ENCODE measurements around the gene CGNL1.

CGNL1 gene

DNA sequence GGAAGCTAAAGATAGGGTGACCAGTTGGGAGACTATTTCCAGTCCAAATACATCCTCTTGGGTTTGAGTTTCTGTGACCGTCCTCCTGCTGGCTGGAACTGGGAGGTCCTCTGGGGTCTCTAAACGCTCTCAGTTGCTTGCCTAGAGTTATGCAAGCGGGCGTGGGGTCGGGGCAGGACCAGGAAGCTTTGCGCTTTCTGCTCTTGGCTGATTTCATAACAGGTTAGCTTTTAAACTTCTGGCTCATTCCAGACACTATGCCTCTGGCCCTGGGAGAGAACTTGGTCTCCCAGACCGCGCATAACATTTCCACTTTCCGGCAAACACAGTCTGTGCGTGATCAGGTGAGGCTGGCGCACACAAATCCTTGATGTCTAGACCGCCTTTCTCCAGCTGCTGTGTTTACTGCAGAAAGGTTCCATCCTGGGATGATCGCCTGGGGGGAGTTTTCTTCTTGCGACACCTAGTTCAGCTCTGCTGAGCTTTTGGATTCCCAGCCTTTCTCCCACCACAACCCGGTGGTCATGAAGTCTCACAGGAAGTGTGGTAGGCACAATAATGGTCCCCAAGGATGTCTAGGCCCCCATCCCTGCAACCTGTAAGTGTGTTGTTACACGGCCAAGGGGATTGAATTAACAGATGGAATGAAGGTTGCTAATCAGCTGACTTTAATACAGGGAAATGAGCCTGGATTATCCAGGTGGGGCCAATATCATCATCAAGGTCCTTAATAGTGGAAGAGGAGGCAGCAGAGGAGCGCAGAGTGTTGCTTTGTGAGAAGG lies 23.6 kb upstream of the CGNL1 start:
- DNase-seq: no peak

DNA sequence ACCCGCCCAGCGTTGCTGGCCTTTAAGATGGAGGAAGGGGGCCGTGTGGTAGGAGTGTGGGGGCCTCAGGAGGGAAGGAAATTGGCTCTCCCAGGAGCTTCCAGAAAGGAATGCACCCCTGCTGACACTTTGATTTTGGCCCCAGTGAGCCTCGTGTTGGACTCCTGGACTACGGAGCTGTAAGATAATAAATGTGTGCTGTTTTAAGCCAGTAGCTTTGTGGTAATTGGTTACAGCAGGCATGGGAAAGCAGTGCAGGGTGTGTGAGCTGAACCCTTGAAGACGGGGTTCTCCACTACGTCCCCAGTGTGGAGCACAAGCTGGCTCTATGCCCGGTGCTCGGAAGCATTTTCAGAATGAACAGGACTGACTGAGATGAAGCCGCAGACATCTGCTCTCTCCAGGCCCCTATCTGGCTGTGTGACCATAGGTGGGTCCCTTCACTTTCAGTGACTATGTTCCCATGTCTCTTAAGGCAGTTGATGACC lies 22.9 kb upstream of the CGNL1 start:
- no peak for DNase-seq

DNA sequence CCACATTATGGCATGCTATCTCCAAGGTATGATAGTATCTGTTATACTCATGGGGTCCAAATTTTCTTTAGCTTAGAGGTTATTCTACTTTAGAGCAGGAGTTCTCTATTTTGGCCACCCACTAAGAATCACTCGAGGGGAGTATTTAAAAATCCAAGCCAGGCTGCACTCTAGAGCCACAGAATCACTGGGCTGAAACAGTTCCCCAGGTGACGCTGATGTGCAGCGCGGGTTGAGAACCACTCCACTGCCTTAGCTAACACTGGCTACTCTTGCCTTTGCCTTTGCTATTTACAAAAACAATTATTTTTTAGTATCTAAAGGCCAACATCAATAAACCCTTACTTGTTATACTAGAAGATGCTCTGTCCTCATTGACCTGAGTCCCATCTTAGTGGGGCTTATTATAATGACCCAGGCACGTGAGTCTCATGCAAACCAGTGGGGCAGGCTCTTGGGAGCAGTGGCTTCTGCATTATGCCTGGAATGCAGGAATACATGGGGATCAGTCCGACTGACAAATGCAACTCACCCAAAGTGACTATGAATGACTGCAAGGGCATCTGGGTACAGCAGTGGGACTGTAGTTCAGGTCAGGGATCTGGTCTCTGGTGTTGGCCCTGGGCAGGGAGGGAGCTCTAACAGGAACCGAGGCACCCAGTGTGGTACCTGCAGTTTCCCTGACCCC lies 21.7 kb upstream of the CGNL1 start:
- DNase-seq: no peak

DNA sequence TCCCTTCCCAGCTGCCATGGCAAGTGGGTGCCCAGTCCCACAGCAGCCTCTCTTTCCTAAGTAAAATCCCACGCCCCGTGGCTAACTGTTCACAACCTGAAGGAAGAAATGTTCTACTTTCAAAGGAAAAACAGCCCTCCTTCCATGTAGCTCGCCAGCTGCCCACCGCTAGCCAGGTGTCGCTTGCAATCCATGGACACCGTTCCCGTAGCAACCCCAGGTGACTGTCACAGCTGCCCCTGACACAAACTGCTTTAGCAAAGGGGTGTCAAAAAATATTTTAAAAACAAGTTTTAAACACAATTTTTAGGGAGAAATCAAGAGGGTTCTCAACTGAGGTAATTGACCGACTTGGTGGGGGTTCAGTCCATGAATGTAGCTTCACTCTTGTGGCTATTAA lies 21.0 kb upstream of the CGNL1 start:
- no peak for DNase-seq

DNA sequence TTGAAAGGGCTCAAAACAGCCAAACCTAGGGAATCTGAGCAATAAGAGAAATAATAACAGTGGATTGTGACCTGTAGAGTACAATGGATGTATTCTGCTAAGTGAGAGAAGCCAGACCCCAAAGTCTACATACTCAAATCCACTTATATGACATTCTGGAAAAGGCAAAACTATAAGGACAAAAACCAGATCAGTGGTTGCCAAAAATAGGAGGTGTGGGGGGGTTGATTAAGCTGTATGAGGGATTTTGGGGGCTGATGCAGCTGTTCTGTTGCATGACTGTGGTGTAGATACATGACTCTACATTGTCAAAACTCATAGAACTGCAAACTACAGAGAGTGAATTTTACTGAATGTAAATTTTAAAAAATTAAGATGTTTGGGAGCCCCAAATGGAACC lies 20.1 kb upstream of the CGNL1 start:
- no peak for DNase-seq

DNA sequence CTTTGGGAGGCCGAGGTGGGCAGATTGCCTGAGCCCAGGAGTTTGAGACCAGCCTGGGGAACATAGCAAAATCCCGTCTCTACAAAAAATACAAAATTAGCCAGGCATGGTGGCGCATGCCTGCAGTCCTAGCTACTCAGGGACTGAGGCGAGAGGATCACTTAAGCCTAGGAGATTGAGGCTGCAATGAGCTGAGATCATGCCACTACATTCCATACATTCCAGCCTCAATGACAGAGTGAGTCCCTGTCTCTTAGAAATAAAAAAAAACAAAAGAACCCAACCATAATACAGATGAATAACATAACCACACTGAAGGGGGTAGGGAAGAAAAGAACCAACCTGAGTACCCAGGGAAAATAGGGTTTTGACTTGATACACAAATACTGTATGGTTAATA lies 19.7 kb upstream of the CGNL1 start:
- DNase-seq: no peak

DNA sequence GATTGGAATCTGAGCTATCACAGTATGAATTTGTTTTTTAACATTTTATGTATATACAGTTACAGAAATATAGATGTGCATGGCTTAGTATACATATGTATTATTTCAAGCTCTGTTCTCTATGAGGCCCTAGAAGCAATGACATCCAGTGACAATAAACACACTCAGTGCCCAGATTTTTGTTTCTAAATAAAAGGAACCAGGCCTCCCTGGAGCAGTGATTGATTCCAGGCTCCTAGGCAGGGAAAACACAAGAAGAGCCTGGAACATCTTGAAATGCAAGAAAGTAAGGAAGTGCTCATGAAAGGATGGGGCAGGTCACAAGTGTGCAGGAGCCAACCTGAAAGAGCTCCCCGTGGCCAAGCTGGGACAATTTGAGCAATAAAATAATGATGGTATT lies 18.5 kb upstream of the CGNL1 start:
- no peak for DNase-seq

DNA sequence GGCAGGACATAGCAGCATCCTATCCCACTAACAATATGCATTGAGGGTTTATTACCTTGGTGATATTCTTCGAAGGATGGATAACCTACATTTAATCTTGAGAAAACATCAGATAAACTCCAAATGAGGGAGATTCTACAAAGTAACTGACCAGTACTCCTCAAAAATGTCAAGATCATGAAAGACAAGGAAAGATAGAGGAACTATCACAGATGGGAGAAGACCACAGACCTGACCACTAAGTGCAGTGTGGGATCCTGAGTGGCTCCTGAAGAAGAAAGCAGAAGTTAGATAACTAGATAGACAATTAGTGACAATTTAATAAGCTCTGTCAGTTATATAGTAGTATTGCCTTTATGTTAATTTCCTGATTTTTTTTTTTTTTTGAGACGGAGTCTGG lies 17.7 kb upstream of the CGNL1 start:
- no peak for DNase-seq

DNA sequence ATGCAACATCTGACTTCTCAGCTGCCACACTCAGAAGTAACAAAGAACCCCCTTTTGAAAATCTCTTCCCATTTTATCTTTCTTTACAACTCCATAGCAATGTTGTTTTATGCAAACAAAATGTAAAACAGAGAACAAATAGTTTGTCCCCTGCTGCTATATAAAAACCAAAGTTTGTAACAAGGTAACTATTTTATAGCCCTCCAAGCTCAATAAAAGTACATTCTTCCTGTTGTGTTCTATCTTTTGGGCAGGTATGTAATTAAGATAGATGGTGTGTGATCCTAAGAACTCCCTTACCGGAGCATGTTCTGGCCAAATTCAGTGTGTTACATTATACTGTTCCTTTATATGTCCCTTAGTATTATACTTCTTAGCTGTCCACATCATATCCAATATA lies 12.6 kb upstream of the CGNL1 start:
- no peak for DNase-seq

DNA sequence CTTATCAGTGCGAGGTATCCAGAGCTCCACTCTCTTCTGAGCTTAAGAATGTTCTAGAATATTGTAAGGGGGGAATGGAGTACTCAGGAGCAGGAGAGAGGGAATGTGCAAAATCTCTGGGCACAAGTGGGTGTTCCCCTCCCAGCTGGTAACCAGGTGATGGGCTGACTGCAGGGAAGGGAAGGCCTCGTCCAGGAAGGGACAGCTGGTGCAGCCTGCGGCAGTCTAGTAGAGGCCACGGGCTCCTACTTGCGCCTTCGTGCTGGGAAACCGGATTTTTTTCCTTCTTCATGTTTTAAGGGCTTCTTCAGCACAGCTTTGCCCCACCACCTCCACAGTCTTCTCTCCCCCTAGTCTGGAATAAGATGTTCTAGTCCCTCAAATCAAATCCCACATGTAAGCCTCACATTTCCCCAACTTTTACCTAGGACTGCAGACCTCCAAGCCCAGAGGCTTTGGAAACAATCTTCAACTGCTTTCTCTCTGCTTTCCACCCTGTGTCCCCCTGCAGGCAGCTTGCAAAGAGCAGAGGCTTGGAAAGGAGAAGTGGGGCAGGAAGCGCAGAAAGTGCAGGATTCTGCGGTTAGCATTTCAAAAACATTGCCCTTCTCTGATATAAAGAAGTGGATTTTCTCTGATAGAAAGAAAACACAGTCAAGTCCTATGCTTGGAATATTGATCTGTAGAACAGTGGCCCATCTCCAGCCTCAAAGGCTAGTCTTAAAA lies 11.9 kb upstream of the CGNL1 start:
- no peak for DNase-seq

DNA sequence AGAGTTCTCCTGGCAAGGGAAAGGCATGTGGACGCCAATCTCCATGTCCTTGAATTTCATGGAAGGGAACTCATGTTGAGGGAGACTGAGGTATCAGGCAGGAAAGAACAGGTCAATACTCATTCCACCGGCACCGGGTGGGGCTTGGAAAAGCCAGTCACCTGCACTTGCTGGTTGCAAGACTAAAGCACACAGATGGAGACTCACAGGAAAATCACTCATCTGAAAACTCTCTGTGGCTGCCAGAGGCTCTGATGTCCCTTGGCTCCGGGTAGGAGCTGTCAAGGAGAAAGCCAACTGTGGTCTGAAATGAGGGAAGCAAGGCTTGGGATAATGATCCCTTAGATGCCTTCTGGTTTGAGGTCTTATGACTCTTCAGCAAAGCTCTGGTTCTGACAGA lies 8.7 kb upstream of the CGNL1 start:
- no peak for DNase-seq

DNA sequence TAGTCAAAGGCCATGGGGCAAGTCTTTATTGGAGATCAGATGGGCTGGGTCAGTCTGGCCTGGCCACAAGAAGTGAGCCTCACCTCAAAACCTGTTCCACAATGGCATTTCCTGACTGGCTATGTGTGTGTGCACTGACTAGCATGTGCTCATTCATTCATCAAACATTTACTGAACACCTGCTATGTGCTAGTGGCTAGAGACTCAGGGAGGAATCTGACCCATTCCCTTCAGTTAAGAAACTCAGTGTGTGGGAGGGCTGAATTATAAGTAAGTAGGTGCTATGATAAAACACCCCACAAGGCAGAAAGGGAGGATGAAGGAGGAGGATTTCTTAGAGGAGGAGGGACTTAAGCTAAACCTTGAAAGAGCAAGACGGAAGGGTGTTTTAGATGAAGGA lies 5.4 kb upstream of the CGNL1 start:
- no peak for DNase-seq

DNA sequence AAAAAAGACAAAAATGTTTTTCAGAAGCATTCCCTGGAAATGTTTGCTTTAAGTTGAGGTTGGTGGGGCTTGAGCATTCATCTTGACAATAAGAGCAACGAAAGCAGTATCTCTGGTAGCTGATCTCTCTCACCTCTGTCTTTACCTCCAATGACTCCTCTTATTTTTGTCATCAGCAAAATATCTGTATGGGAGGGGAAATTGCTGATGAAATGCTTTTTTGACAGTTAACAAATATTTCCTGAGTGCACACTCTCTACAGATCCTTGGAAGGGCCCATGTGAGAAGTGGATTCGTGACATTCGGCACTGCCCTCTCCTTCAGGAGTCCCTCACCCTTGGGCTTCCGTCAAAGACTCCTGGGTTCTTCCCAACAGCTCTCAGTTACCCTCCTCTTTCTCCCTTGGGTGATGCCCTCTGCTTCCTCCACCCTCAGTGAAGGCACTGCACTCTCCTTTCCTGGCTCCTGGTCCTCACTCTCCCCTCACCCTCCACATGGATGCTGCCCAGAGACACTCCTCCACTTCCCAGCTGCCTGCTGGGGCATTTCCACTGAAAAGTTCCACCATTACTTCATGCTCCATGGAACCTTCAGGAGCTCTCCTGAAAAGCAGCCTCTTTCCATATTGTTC lies 2.9 kb upstream of the CGNL1 start:
- DNase-seq: no peak

DNA sequence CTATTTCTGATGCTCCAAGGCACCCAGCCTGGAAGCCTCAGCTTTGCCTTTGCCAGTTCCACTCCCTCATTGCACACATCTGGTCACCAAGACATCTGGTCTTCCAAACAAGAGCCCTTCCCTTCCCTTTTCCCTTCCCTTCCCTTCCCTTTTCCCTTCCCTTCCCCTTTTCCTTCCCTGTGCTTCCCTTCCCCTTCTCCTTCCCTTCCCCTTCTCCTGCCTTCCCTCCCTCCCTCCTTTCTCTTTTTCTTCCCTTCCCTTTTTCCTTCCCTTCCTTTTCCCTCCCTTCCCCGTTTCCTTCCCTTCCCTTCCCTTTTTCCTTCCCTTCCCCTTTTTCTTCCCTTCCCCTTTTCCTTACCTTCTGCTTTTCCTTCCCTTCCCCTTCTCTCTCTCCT lies 2.4 kb upstream of the CGNL1 start:
- no peak for DNase-seq

DNA sequence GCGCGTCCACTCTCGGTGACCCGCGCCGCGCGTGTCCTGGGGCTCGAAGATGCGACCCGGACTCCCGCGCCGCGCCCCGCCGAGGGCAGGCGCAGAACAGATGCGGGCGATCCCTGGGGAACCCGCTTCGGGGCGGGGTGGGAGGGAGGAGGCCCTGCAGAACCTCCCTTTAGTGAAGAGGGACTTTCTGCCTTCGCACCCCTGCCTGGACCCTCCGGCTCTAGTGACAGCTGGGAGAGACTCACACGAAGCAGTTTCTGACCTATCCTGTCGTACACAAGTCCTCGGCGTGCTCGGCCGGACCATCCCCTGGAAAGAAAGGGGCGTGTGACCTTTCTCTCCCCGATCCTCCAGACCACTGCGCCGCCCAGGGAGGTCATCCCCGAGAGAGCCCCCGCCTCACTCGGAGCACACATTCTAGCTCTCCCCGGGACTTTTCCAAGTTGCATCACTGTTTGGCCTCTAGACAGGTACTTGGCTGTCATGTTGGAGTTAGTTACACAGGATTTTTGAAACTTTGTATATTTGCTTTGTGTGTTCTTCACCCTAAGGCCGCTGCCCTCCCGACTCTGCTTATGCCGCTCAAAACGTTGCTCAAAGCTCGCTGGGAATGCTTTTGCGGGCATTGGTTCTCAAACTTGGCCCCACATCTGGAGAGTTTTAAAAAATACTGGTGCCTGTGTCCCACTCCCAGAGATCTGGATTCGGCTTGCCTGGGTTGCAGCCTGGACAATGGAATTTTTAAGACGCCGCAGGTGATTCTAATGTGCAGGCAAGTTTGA lies 582 bp downstream of the CGNL1 start:
- no peak for DNase-seq

DNA sequence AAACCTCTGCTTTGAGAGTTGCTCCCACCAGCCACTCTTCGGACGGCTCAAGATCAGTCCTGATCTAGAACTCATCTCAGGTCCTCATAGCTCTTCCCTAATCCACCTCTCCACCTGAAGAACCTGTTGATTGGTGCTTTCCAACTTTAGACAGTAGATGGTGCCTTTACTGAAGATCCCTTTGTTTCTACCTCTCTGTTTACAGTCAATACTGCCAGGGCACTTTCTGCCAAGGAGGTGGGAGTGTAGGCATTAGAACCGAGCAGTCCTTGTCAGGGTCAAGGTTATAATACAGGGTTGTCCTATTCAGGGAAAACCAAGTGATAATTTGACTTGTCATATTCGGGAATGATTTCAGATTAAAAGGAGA lies 1.2 kb downstream of the CGNL1 start:
- no peak for DNase-seq

DNA sequence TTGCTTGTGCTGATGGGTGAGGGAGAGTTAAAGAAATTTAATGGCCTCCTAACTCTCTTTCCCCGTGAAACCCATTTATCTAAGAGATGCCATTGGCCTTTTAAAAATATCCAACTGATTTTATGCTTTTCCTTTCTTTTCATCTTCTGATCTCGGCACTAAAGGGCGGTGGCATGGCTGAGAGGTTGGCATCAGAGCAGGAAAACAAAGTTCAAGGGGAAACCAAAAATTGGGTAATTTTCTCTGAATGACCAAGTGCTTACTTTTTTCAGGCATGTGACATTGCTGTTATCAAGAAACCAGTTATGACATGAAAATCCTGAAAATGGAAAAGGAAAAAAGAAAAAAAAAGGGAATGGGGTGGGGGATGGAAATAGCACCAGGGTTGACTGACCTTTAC lies 3.2 kb downstream of the CGNL1 start:
- DNase-seq: no peak

DNA sequence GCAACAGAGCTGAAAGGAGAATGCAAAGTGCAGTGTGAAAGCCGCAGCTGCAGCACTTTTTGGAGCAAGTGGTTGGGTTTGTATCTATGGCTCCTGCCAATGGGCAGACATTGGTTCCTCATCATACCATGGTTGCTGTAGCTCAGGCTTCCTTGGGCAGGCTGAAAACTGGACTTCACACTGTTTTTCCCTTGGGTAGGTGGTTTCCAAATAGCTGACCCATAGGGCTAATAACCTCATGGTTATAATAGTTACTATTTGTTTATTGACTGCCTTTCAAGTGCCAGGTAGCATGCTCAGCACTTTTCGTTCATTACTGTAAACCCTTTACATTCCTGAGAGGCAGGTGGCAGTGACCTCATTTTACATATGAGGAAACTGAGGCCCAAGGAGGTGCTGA lies 4.5 kb downstream of the CGNL1 start:
- DNase-seq: no peak

DNA sequence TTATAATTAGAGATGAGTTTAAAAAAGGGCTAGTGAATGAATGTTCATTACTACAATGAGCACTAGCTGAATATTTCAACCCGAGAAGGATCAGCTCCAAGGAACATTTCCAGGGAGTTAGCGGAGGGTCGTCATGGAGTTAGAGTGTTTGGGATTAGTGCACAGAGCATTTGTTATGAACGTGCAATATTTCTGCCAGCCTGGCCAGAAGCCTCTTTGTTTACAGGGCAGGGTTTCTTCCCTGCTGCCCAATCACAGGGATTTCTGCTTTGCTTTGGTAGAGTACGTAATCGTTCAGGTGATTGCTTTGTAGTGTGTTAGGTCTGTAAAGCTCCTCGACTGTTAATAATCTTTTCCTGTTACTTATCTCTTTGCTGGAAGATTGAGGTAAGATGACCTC lies 5.9 kb downstream of the CGNL1 start:
- DNase-seq: no peak

DNA sequence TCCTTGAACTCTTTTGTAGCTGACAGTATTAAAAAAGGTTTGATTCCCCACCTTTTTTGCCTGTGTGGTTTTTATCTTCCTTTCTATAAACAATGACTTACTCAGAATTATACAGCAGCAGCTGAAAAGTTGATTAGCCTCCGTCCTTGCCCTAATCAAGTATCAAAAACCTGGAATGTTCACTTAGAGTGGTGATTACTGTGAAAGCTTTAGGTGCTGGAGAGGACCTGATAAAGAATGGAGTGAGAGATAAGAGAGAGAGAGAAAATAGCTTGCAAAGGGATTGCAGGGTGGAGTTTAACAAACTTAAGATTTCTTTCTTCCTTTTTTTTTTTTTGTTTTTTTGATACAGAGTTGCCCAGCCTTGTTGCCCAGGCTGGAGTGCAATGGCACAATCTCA lies 6.7 kb downstream of the CGNL1 start:
- no peak for DNase-seq

DNA sequence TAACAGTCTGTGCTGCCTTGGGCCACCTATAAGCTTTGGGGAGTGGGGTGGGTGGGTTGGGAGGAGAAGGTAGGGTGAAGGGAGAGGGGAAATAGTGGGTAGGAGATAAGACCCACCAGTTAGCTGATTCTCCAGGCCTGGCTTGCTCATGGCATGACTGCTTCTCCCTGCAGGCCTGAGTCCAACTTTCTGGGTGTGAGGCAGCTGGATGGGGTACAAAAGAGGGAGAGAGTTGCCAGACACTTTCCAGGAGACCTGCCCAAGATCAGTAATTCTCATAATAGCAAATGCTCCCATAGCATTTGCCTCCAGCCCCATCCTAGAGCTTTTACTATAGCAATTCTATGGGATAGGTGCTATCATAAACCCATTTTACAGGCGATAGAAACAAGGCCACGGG lies 7.7 kb downstream of the CGNL1 start:
- DNase-seq: no peak

DNA sequence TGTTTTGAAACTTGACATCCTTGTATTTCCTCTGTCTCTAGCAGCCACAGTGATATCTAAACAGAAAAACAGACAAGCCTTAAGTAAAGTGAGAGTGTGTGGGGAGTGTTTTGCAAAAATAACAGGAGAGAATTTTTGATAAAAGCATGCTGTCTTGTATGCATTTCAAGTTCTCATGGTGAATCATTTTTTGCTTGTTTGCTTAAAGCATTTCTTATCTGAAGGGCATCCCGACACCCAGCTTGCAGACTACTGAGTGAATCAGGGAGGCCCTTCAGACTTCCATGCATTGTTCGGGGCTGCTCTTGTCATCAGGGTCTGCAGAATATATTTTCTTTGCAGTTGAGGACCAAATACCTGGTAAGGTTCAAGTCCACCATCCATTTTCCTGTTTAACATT lies 8.5 kb downstream of the CGNL1 start:
- no peak for DNase-seq

DNA sequence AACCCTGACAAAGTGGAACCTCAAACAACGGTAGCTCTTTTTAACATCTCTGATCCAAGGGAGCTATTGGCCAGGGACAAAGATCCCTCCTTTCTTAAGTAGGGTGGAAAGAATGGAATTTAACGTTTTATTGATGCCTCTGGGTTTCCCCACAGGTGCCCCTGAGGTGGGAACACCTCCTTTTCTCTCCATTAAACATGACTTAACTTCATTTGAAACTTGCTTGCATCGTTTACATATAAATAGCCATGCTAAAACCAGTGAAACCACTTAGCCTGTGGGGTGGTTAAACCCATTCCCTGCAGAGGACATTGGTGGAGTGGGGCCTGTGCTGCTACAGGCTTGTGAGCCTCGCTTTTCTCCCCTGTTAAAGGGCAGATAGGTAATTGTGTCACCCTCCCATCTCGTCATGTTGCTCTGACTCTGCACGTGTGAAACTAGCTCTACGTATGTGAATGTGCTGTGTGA lies 9.7 kb downstream of the CGNL1 start:
- DNase-seq: no peak

All from NCI-H2227 treated with DMSO at 0.1 percent for 48 hours (cell line).